Measurements from ENCODE around the gene TMEM245. TPM values are rescaled to one million over a fixed set of nuclear protein-coding genes. Genes with fewer than 3 reads are reported as not detected.

The TMEM245 gene
- polyA plus RNA-seq, 2 of the 4 experiments (the other 2 are of a cell fraction) = 44.9 to 88.9 TPM

DNA sequence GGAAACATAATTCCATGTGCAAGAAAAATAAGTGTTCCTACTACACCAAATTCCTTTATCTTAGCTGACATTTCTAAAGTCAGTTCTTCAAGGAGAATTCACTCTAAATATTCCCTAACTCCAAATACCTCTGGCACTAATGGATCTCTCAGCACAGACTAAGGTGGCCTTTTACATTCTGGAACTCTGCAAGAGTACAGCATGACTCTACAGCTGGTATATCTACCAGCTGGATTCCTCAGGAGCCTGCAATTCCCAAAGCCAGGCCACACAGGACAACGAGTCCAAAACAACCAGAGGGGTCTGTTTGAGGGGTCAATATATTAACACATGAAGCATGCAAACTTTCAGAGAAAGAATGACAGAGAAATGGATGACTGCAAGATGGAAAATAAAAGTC is 27.2 kb downstream of the TMEM245 start:
- FAIRE-seq (no peak), DNase-seq (ENCODE audit: low read depth in 1 of 2, low spot score in 1 of 2) (no peak), ATAC-seq (no peak)
- WGBS (ENCODE audit: missing lambda C conversion rate) = 86% methylated on average over 1 of the region's 1 CpG
- Histone ChIP-seq H3K9me3 (no peaks in the 10 kb centered on the region), H3K27ac (no peak overlapping the region), H3K4me3 (no peak overlapping the region), H3K4me2 (no peak overlapping the region), H3K4me1 (peaks cover 38% of the 10 kb centered on the region)
- ChIA-PET POLR2A (no interaction called here), CTCF (no interaction called here)
- TF ChIP-seq POLR2A (IDR thresholded peaks at IDR 0.05; ENCODE audit: low read length) = no peak
- TF ChIP-seq CEBPB (IDR thresholded peaks at IDR 0.05) = no peak
- no peak for TF ChIP-seq ESRRA (IDR thresholded peaks at IDR 0.05; ENCODE audit: borderline replicate concordance, low read length)
- no peak for TF ChIP-seq ZNF302 (CRISPR knock-in tag; IDR thresholded peaks at IDR 0.05)

DNA sequence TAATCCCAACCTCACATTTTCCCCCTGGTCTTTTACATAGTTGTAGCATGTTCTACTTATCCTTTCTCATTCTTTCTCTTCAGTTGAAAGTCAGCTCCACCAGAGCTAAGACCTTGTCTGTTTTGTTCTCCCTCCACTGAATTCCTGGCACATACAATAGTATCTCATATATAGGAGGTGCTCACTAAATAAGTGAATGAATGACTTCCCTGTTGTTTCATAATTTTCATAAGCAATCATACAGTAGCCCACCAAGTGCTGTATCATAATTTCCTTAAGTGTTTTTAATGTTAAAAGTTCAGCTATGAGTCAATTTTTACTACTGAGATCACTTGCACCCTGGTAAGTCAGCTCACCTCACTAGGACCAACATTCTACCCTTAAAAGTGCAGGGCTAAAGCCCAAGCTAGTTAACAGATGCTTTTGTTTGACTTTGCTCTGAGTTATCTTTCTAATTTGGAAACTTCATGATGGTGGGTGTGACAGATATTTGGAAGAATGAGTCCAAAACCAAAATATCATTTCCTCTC is 27.6 kb downstream of the TMEM245 start:
- no peak for FAIRE-seq
- POLR2A ChIA-PET = no interaction called here
- Histone ChIP-seq H3K27ac (no peak overlapping the region), H3K4me2 (no peak overlapping the region), H3K9me3 (no peaks in the 10 kb centered on the region), H3K4me3 (no peak overlapping the region), H3K4me1 (peaks cover 33% of the 10 kb centered on the region)
- no peak for DNase-seq (ENCODE audit: low read depth in 1 of 2, low spot score in 1 of 2)
- CTCF ChIA-PET = no interaction called here
- no peak for ATAC-seq
- TF ChIP-seq ZNF302 (CRISPR knock-in tag; IDR thresholded peaks at IDR 0.05) = no peak
- TF ChIP-seq EP300 (IDR thresholded peaks at IDR 0.05) = no peak
- no peak for TF ChIP-seq RARB (CRISPR knock-in tag; IDR thresholded peaks at IDR 0.05)
- no peak for TF ChIP-seq CHD4 (IDR thresholded peaks at IDR 0.05; ENCODE audit: borderline replicate concordance)
- no peak for TF ChIP-seq HEYL (CRISPR knock-in tag; IDR thresholded peaks at IDR 0.05)
- no peak for TF ChIP-seq CBX8 (IDR thresholded peaks at IDR 0.05)
- TF ChIP-seq HDAC2 (IDR thresholded peaks at IDR 0.05) = no peak

DNA sequence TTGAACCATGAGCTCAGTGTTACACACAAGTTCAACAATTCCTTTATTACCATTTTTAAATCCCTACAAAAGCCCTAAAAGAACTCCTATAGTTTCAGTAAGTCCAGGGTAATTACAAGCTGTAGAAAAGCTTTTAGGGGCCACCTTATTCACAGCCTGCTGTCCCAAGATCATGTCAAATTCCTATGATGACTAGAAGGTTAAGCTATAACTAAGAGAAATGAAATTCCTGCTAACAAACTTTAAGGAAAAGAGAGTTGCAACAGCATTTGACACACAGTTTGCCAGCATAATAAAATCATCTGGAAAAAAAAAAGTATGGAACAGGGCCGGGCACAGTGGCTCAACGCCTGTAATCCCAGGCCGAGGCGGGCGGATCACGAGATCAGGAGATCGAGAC is 31.5 kb downstream of the TMEM245 start:
- Histone ChIP-seq H3K27ac (peak overlapping the region in 1 of 2 experiments; percentile 57; a peak in 3 of 6 replicates), H3K4me3 (no peak overlapping the region), H3K4me2 (0 out of 3 replicates have a peak overlapping the region, but pooled peaks have one; percentile 11), H3K4me1 (peaks cover 28% of the 10 kb centered on the region), H3K9me3 (no peaks in the 10 kb centered on the region)
- FAIRE-seq (no peak), DNase-seq (ENCODE audit: low read depth in 1 of 2, low spot score in 1 of 2) (no peak), ATAC-seq (peak; percentile 34 to 54; a peak in 3 of 6 replicates)
- ChIA-PET CTCF (interaction anchor here (0.8 to 1.5 kb wide), 8 partner anchors 9 to 313 kb away, joined by 3 to 4 read pairs (median 4); partner anchors contain the start of gene TMEM245), POLR2A (no interaction called here)
- TF ChIP-seq HEYL (CRISPR knock-in tag; IDR thresholded peaks at IDR 0.05) (no peak), FOSL2 (IDR thresholded peaks at IDR 0.05) (no peak), FOSL2 (CRISPR knock-in tag; IDR thresholded peaks at IDR 0.05) (peak; percentile 41)
- 90% methylated on average over 7 of the region's 7 CpGs for WGBS (ENCODE audit: missing lambda C conversion rate)

DNA sequence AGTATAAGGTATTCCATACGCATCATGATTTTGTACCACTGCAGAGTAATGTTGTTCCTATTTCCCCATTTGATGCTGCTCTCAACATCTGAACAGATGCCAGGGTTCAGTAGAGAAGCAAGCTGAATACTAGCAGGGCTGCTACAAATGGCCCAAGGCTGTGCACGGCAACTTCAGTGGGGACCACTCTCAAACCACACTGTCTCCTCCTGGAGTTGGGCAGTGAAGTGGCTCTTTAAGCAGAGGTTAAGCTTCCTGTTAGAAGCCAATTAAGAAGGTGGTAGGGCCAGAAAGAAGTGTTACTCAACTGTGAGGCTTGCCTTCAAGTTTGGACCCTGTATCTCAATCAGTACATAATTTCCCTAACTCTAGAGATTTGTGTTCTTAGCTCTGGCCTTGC is 32.0 kb downstream of the TMEM245 start:
- no peak; a peak in 1 of 6 replicates for ATAC-seq
- H3K4me1 ChIP-seq = peaks cover 28% of the 10 kb centered on the region
- 89% methylated on average over 2 of the region's 2 CpGs for WGBS (ENCODE audit: missing lambda C conversion rate)
- no peak overlapping the region for H3K4me2 ChIP-seq
- no peak for DNase-seq (ENCODE audit: low read depth in 1 of 2, low spot score in 1 of 2)
- no peaks in the 10 kb centered on the region for H3K9me3 ChIP-seq
- H3K4me3 ChIP-seq = no peak overlapping the region
- H3K27ac ChIP-seq = peak overlapping the region in 1 of 2 experiments; percentile 57; a peak in 3 of 6 replicates
- ChIA-PET POLR2A (interaction anchor here (0.6 kb wide), 1 partner anchor 29 kb away, joined by 3 read pairs; no protein-coding TSS in a partner anchor), CTCF (interaction anchor here (0.6 to 1.5 kb wide), 11 partner anchors 9 to 314 kb away, joined by 3 to 4 read pairs (median 4); partner anchors contain the start of gene TMEM245)
- no peak for FAIRE-seq
- TF ChIP-seq MAZ (IDR thresholded peaks at IDR 0.05; ENCODE audit: borderline replicate concordance, low read depth, low read length) = no peak
- no peak for TF ChIP-seq TFCP2L1 (CRISPR knock-in tag; IDR thresholded peaks at IDR 0.05)
- no peak for TF ChIP-seq SMC3 (IDR thresholded peaks at IDR 0.05)
- TF ChIP-seq RARB (CRISPR knock-in tag; IDR thresholded peaks at IDR 0.05) = no peak
- TF ChIP-seq HDAC2 (IDR thresholded peaks at IDR 0.05) = no peak
- TF ChIP-seq, protein P1, sequence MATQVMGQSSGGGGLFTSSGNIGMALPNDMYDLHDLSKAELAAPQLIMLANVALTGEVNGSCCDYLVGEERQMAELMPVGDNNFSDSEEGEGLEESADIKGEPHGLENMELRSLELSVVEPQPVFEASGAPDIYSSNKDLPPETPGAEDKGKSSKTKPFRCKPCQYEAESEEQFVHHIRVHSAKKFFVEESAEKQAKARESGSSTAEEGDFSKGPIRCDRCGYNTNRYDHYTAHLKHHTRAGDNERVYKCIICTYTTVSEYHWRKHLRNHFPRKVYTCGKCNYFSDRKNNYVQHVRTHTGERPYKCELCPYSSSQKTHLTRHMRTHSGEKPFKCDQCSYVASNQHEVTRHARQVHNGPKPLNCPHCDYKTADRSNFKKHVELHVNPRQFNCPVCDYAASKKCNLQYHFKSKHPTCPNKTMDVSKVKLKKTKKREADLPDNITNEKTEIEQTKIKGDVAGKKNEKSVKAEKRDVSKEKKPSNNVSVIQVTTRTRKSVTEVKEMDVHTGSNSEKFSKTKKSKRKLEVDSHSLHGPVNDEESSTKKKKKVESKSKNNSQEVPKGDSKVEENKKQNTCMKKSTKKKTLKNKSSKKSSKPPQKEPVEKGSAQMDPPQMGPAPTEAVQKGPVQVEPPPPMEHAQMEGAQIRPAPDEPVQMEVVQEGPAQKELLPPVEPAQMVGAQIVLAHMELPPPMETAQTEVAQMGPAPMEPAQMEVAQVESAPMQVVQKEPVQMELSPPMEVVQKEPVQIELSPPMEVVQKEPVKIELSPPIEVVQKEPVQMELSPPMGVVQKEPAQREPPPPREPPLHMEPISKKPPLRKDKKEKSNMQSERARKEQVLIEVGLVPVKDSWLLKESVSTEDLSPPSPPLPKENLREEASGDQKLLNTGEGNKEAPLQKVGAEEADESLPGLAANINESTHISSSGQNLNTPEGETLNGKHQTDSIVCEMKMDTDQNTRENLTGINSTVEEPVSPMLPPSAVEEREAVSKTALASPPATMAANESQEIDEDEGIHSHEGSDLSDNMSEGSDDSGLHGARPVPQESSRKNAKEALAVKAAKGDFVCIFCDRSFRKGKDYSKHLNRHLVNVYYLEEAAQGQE (IDR thresholded peaks at IDR 0.05) = no peak
